ENCODE measurements around the gene C19orf18. TPM values are rescaled to one million over a fixed set of nuclear protein-coding genes. Genes with fewer than 3 reads are reported as not detected.
A peak's percentile ranks its signal among the peaks of the same experiment; 100 is the strongest.

Gene C19orf18
- total RNA-seq, 1 donor from 2014 or later, result 0.21 TPM

DNA sequence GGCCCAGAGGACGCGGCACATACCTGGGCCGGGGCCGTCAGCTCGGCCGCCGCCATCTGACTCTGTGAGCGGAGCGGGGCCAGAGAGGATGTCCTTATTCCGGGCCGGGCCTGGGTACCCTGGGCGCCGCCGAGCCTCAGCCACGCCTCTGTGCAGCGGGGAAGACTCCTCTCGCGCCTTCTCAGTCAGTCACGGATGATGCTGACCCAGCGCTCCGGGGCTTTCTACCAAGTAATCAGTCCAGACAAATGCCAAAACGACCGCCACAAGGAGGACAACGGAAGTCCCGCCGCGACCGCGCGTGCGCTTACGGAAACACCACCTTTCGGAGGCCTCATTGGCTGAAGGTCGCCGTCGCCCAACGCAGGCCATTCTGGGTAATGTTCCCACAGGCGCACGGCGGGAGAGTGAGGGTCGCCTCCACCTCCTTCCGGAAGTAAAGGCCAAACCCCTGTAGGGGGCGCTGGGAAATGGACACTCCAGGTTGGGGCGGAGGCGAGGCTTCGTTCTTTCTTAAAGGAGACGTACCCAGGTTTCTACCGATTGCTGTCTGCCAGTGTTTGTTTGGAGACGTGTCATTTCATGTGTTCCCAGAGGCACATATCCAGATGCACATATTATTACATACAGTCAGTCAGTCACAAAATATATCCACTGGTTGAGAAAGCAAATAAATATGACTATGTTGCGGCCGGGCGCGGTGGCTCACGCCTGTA, 26.8 kb downstream of the C19orf18 start, which contains the start of gene ZNF256:
Gene ZNF256 (minus strand): TSS at position 288 of the 716 bp plus-strand sequence. CDS start 232 bp downstream, at position 56.
- DNase-seq (ENCODE audit: low read depth), result peak; percentile 97

DNA sequence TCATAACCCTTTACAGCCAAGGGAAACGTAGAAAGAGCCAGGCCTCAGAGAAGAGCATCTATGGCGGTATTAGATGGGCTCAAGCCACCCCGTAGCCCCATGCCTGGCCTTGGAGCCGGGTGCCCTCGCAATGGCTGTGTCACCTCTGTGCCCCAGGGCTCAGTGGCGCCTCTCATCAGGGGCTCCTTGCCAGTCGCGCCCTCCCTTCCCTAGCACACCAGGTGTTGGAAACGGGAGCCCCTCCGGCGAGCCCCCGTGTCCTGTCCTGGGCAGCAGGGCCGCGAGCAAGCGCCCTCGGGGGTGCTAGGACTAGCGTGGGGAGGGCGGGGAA, 27.3 kb downstream of the C19orf18 start:
- no peak for DNase-seq (ENCODE audit: low read depth)

DNA sequence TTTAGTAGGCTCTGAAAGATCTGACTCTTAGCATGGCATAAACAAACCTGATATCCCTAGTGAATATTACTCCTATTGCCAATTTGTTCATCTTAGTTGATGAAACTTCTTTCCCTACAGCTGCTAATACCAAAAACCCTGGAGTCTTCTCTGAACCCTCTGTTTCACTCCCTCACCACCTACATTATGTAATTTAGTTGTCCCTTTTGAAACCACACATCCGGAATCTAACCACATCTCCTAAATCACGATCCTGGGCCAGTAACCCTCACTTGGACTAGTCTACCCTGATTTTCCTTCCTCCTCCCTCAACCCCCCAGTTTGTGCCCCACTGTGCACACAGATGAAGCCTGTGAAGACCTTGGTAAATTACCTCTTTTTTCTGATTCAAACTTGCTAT, 28.0 kb downstream of the C19orf18 start:
- no peak for DNase-seq (ENCODE audit: low read depth)

DNA sequence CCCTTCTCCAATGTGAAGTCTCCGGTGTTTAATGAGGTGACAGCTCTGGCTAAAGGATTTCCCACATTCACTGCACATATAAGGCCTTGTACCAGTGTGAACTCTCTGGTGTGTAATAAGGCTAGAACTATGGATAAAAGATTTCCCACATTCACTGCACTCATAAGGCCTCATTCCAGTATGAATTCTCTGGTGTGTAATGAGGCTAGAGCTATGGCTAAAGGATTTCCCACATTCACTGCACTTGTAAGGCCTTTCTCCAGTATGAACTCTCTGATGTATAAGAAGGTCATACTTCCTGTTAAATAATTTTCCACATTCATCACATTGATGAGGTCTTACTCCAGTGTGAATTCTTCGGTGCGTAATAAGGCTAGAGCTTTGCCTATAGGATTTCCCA, 32.7 kb downstream of the C19orf18 start:
- DNase-seq (ENCODE audit: low read depth), result no peak

DNA sequence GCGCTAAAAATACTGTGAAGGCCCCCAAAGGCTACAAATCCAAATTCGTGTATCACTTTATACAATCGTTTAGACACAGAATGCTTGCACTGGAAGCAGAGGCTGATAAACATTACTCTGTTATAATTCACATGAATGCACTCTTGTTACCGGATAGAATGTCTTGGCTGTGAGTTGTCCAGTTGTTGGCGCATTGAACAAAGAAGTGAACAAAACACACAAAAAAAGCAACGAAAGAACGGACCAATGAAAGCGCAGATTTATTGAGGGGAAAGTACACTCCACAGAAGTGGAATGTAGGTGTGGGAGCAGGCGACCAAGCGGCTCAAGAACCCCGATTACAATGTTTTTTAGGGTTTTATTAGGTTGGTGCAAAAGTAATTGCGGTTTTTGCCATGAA, 38.6 kb downstream of the C19orf18 start:
- no peak for DNase-seq (ENCODE audit: low read depth)

DNA sequence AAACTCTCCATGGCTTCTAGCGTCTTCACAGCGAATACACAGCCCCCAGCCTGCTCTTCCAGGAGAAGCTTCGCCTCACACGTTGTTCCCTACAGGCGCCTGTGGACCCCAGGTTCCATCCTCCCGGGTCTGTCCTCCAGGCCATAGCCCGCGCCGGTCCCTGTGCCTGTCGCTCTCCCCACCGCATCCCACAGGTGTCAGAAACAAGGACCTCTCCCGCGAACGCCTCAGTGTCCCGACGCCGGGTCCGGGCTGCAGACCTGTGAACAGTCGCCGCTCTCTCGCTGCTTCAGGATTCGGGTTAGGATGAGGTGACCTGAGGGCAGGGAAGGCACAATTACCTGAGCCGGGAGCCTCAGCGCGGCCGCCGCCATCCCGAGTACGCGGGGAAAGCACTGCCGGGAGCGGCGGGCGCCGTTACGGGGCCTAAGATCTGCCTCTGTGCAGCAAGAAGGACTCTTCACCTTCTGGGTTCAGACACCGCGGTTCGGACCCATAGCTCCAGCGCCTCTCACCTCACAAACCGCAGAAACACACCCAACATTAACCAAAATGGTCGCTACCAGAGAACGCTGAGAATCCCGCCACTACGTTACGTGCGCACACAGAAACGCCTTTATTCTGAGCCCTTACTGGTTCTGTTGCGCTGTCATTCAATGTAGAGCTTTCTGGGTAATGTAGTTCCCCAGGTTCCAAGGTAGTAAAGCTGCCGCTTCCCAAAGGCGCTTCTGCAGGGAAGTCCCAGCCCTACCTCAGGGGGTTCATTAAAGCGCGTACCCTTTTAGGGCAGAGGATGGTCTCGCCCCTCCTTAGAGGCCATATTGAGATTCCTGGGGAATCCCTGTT, 39.3 kb downstream of the C19orf18 start, which contains the start of gene ZNF418:
Gene ZNF418 (minus strand): TSS at position 583 of the 846 bp plus-strand sequence. CDS start 1,580 bp downstream, outside the sequence.
- peak; percentile 68 for DNase-seq (ENCODE audit: low read depth)

DNA sequence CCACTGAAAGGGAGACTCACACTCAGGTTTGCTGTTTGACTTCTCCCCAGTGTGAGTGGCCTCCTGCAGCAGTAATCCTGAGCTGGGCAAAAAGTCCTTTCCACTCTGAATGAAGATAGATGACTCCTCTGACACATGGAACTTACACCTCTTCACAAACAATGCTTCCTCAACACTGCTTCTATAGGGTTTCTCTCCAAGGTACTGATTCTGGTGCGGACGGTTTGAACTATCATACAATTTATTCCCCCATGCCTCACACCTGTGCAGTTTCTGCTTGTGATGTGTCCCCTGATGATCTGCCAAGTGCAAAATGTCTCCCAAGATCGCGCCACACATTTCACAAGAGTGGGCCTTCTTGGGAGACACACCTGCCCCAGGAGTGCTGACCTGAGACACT, 46.7 kb downstream of the C19orf18 start:
- DNase-seq (ENCODE audit: low read depth), result no peak

DNA sequence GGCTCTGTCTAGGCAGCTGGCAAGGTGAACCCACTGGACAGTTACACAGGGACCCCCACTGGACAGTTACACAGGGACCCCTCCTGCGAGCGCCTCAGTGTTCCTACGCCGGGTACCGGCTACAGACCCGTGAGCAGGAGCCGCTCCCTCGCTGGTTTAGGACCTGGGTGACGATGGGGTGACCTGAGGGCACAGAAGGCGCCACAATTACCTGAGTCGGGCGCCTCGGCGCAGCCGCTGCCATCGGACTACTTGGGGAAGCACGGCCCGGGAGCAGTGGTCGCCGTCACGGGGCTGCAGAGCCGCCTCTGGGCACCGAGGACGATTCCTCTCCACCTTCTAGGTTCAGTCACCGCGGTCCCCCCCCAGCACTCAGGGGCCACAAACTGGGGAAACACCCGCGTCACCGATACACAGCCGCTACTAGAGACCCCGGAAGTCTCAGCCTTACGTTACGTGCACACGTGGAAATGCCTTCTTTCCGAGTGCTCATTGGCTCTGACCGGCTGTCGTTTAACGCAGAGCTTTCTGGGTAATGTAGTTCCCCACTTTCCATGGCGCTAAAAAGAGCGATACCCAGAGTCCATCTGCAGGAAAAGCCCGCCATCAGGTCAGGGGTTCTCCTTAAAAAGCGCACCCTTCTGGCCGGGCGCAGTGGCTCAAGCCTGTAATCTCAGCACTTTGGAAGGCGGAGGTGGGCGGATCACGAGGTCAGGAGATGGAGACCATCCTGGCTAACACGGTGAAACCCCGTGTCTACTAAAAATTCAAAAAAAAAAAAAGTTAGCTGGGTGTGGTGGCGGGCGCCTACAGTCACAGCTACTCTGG, 58.0 kb downstream of the C19orf18 start, which contains the start of gene ZNF417:
Gene ZNF417 (minus strand): TSS at position 425 of the 828 bp plus-strand sequence. CDS start 181 bp downstream, at position 244.
- DNase-seq (ENCODE audit: low read depth), result peak; percentile 94

DNA sequence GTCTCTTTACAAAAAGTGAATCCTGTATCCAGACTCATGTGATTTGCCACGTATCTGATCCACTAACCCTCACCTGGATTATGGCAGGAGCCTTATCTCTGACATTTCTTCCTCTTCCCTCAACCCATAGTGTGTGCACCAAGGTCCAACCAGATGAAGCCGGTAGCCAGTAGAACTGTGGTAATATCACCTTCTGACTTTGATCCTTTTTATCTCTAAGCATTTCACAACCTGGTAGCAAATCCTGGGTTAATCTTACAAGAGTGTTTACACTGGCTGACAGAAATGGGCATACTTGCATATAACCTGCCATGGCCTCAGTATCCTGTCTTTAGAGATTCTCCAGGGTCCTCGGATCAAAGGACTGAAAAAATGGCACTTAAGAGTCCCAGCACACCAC, 59.8 kb downstream of the C19orf18 start:
- no peak for DNase-seq (ENCODE audit: low read depth)

Other genes with a start within 250 kb of the C19orf18 start
- 4.3 and 7.0 TPM in 2 replicates for gene ZNF671, start 246.9 kb downstream of the C19orf18 start, total RNA-seq
- 15.0 and 15.4 TPM in 2 replicates for gene ZNF776, start 227.7 kb downstream of the C19orf18 start, total RNA-seq
- 18.8 and 20.5 TPM in 2 replicates for gene ZNF586, start 204.9 kb downstream of the C19orf18 start, total RNA-seq
- gene ZNF552, start 159.6 kb downstream of the C19orf18 start, total RNA-seq, result 2.0 and 2.5 TPM in 2 replicates
- gene ZNF587B, start 144.2 kb downstream of the C19orf18 start, total RNA-seq, result 4.8 and 5.7 TPM in 2 replicates
- 13.5 and 13.8 TPM in 2 replicates for gene ZNF587, start 124.7 kb downstream of the C19orf18 start, total RNA-seq
- 3.1 and 7.2 TPM in 2 replicates for gene ZNF814, start 85.5 kb downstream of the C19orf18 start, total RNA-seq
- gene ZNF417, start 57.9 kb downstream of the C19orf18 start, total RNA-seq, result 8.1 and 10.9 TPM in 2 replicates
- gene ZNF418, start 39.1 kb downstream of the C19orf18 start, total RNA-seq, result 3.1 and 4.7 TPM in 2 replicates
- 3.1 and 3.9 TPM in 2 replicates for gene ZNF256, start 26.8 kb downstream of the C19orf18 start, total RNA-seq
- 16.6 and 22.1 TPM in 2 replicates for gene ZNF606, start 28.3 kb upstream of the C19orf18 start, total RNA-seq
- gene ZSCAN1, start 59.5 kb upstream of the C19orf18 start, total RNA-seq, result not detected in 2 replicates
- gene ZNF135, start 84.7 kb upstream of the C19orf18 start, total RNA-seq, result 0.51 and 0.62 TPM in 2 replicates
- 85.6 and 96.7 TPM in 2 replicates for gene ZSCAN18, start 123.7 kb upstream of the C19orf18 start, total RNA-seq
- gene ZNF329, start 176.3 kb upstream of the C19orf18 start, total RNA-seq, result 11.2 and 13.2 TPM in 2 replicates
- 13.8 and 15.2 TPM in 2 replicates for gene ZNF274, start 208.5 kb upstream of the C19orf18 start, total RNA-seq